K562 (cell line): ENCODE results near the gene PCED1B. TPM values are rescaled to one million over a fixed set of nuclear protein-coding genes. Genes with fewer than 3 reads are reported as not detected.

ENCODE experiments used
- FOXP4 ChIP-seq: sonication (generic); formaldehyde crosslinking; IDR thresholded peaks from 2 replicates; pipeline ENCODE4 v1.8.0; 2022; ENCODE audit warnings: mild to moderate bottlenecking, missing genetic modification reagents, borderline replicate concordance
- polyA plus RNA-seq, 8 experiments: library from polyadenylated mRNA; depleted of rRNA in 4 of 8; stranded (reverse) in 5 of 8; unstranded in 3 of 8; fragments of >200 nt; fragmentation: Nextera tagmentation in 2 of 8; fragmentation: Illumina TruSeq in 1 of 8; extraction: Ambion mirVana in 2 of 8; extraction: Trizol in 1 of 8; gene quantifications; 2 replicates each; pipeline versions ENCODE4 v1.2.1 to v1.2.3, GENCODE V29; 2011 to 2014; ENCODE audit warnings: inconsistent platforms in 1 of 8, missing spikeins in 1 of 8
- total RNA-seq, 7 experiments: library from RNA; depleted of rRNA in 6 of 7; stranded (reverse); fragments of >200 nt in 6 of 7; fragmentation: Illumina TruSeq in 2 of 7; extraction: Trizol in 2 of 7; gene quantifications; 2 replicates each; pipeline versions ENCODE4 v1.2.1 to v1.2.3, GENCODE V29; 2011 to 2021; ENCODE audit warnings: low replicate concordance in 1 of 7
- TF ChIP-seq, protein P1 (sequence below), 2 experiments: fragments of 150-350 bp in 1 of 2; IDR thresholded peaks; 2 replicates each; pipeline ENCODE4 v1.6.1; 2012 to 2016; ENCODE audit warnings: low read depth in 2 of 2, low read length in 2 of 2, mild to moderate bottlenecking in 1 of 2, moderate library complexity in 1 of 2
- TF ChIP-seq, protein P2 (sequence below): fragments of 450-650 bp; IDR thresholded peaks from 2 replicates; pipeline ENCODE4 v1.6.1; 2017; ENCODE audit warnings: antibody characterized with exemption

Gene PCED1B
- total and polyA plus RNA-seq, 9 of the 15 experiments (the other 6 are each of a cell fraction or from before 2014, with no cell fraction given): 1.2 to 9.3 (median 2.5) TPM

- TF ChIP-seq, protein P1, sequence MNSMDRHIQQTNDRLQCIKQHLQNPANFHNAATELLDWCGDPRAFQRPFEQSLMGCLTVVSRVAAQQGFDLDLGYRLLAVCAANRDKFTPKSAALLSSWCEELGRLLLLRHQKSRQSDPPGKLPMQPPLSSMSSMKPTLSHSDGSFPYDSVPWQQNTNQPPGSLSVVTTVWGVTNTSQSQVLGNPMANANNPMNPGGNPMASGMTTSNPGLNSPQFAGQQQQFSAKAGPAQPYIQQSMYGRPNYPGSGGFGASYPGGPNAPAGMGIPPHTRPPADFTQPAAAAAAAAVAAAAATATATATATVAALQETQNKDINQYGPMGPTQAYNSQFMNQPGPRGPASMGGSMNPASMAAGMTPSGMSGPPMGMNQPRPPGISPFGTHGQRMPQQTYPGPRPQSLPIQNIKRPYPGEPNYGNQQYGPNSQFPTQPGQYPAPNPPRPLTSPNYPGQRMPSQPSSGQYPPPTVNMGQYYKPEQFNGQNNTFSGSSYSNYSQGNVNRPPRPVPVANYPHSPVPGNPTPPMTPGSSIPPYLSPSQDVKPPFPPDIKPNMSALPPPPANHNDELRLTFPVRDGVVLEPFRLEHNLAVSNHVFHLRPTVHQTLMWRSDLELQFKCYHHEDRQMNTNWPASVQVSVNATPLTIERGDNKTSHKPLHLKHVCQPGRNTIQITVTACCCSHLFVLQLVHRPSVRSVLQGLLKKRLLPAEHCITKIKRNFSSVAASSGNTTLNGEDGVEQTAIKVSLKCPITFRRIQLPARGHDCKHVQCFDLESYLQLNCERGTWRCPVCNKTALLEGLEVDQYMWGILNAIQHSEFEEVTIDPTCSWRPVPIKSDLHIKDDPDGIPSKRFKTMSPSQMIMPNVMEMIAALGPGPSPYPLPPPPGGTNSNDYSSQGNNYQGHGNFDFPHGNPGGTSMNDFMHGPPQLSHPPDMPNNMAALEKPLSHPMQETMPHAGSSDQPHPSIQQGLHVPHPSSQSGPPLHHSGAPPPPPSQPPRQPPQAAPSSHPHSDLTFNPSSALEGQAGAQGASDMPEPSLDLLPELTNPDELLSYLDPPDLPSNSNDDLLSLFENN (IDR thresholded peaks at IDR 0.05; ENCODE audit: low read depth in 2 of 2, low read length in 2 of 2): no peak
- TF ChIP-seq, protein P2, sequence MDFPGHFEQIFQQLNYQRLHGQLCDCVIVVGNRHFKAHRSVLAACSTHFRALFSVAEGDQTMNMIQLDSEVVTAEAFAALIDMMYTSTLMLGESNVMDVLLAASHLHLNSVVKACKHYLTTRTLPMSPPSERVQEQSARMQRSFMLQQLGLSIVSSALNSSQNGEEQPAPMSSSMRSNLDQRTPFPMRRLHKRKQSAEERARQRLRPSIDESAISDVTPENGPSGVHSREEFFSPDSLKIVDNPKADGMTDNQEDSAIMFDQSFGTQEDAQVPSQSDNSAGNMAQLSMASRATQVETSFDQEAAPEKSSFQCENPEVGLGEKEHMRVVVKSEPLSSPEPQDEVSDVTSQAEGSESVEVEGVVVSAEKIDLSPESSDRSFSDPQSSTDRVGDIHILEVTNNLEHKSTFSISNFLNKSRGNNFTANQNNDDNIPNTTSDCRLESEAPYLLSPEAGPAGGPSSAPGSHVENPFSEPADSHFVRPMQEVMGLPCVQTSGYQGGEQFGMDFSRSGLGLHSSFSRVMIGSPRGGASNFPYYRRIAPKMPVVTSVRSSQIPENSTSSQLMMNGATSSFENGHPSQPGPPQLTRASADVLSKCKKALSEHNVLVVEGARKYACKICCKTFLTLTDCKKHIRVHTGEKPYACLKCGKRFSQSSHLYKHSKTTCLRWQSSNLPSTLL: no peak
- no peak for TF ChIP-seq FOXP4 (CRISPR knock-in tag)
Measured at GRCh38 chr12:47265391-47265790, 186.0 kb downstream of the PCED1B start (continued).
